GM21390 (cell line): ENCODE measurements around the gene GNA12.

ENCODE experiments used
- ATAC-seq: cut with Tn5 transposase; IDR thresholded peaks from one replicate; pipeline ENCODE4 v1.9.1; 2021; ENCODE audit not compliant: unreplicated experiment

Gene GNA12

GRCh38 chr7:2717293-2718261 lies 126.5 kb downstream of the GNA12 start:
- no peak for ATAC-seq

DNA sequence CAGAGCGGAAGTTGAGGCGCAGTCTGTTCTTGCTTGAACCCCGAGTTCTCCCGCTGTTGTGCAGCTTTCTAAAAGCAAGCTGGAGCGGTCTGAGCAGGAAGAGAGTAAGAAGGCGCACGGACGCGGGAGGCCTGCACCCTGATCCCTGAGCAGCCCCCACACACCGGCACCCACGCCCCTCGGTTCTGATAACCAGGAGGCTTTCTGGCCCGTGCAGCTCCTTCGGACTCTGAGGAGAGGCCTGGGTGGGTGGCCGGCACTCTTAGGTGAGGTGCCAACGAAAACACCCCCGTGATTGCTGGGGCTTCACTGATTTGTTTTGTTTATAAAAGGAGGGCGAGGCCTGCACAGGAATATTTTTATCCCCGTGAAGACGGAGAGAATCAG lies 127.2 kb downstream of the GNA12 start:
- no peak for ATAC-seq

DNA sequence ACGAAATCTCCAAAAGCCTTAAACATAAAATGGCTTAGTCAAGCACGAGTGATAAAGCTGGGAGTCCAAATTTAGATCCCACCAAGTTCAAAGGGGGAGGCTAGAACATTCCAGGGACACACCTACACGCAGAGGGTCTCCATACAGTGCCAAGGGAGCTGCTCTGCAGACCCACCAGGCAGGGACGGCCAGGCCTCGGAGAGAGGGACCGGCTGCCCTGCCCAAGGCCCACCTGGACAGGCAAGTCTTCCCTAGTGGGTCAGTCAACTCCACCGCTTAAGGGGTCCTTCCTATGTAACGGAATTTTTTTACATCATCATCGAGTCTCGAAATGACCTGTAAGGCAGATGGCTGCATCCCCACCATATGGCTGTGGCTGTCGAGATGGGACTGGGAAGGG lies 127.6 kb downstream of the GNA12 start:
- ATAC-seq: no peak

GRCh38 chr7:2715341-2716231 lies 128.5 kb downstream of the GNA12 start:
- no peak for ATAC-seq

DNA sequence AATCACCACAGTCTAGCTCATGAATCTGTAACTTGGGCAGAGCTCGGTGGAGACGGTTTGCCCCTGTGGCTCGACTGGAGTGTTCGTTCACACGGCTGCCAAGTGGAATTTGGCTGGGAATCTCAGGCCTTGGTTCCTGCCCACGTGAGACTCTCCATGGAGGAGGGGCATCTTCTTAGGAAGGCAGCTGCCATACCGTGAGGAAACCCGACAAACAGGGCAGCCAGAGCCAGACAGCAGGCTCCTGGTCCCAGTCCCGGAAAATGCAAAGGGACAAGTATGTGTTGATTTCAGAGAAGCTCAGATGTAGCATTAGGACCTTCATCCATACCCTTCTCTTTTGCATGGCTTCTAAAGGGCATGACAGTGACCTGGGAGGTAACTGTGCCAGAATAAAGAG lies 129.5 kb downstream of the GNA12 start:
- no peak for ATAC-seq

DNA sequence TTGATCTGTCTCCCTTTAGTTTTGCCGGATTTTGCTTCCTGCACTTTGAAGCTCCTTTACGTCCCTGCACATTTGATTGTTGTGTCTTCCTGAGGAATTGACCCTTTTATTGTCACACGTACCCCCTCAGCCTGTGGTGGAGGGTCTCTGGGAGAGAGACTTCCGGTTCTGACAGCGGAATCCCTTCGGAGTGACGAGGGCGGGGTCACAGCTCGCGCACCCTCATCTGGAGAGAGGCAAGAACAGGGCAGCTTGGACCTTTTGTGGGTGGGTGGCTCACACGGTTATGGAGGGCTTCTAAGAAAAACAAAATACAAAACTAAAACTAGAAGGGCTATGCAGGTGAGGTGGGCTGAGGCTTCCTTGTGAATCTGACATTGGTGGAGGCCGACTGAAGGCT lies 130.1 kb downstream of the GNA12 start:
- ATAC-seq: no peak

- ATAC-seq: no peak
Measured at GRCh38 chr7:2713370-2713769, 130.7 kb downstream of the GNA12 start.

- ATAC-seq: no peak
Measured at GRCh38 chr7:2711895-2712675, 132.0 kb downstream of the GNA12 start.

- no peak for ATAC-seq
Measured at GRCh38 chr7:2710901-2711551, 133.1 kb downstream of the GNA12 start.

DNA sequence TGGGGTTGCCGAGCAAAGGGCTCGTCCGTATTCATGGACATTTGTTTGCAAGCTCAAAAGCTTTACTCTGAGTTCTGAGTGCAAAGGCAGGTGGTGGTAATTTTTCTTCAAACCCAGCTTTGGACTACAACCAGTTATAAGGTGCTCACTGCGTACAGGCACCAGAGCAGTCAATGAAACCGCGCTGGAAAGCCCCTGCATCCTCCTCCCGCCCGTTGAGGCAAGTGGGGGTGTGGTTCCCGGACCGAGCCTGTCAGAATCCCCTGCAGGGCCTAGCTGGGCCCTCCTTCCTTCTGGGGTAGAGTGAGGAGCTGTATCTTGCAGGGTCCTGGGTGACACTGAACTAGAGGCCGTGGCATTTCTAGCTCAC lies 133.8 kb downstream of the GNA12 start:
- ATAC-seq: peak; percentile 61

DNA sequence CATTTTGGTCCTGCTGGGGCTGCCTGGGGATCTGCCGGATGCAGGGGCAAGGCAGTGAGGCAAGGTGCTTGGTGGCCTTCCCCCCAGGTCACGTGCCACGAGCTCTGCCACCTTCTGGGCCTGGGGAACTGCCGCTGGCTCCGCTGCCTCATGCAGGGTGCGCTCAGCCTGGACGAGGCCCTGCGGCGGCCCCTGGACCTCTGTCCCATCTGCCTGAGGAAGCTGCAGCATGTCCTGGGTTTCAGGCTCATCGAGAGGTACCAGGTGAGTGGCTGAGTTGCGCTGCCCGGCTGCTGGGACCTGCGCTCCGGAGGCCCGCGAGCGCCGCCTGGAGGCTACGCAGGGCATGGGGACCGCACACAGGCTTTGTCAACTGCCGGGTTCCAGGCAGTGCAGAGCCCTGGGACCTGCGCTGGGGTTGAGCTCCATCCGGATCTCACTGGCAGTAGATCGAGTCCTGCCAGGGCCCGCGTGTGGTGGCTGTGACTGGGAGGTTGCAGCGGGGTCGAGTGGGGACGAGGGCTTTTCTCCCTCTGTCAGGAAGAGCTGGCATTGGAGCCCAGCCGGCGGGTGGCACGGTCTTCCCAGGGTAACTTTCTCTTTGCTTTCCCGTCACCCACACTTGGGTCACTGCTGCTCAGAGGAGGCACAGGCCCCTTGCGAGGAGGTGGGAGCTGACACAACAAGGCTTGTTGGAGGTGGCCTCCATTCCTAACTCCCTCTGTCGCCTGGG lies 134.4 kb downstream of the GNA12 start:
- ATAC-seq: peak; percentile 78

DNA sequence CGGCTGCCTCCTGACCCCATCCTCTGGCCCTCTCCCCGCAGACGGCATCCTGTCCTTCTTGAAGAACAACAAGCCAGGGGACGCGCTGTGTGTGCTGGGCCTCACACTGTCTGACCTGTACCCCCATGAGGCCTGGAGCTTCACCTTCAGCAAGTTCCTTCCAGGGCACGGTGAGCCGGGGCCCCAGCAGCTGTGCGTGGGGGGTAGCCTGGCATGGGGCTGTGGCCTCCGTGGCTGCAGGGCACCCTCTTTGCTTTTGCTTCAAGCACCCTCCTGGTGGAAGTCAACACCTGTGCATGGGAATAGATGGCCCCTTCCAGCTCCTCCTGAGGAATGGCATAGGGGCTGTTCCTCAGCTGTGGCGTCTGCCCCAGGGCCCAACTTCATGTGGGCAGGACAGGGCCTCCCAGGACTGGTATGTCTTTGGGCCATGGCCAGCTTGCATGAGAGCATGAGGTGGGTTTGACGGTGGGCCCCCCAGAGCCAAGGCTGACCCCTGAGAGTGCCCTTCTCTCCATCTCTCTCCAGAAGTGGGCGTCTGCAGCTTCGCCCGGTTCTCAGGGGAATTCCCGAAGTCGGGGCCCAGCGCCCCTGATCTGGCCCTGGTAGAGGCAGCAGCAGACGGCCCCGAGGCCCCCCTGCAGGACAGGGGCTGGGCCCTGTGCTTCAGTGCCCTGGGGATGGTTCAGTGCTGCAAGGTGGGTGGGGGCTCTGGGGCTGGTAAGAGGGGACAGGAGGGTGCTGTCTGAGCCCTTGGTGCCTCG lies 135.4 kb downstream of the GNA12 start:
- no peak for ATAC-seq

DNA sequence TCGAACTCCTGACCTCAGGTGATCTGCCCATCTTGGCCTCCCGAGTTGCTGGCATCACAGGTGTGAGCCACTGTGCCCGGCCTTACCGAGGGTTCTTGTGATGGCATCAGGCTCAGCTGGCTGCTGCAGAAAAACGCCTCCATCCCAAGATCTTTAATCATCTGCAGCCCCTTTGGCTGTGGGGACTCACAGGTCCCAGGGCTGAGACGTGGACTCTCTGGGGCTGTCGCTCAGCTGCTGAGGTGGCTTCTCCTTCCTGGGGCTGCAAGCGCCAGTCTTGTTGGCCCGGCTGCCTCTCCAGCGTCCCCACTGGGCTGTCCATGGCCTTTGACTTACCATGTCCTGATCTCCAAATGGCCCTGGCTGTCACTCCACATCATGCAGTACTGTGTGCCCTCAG lies 136.1 kb downstream of the GNA12 start:
- no peak for ATAC-seq

- no peak for ATAC-seq
Measured at GRCh38 chr7:2707481-2707880, 136.6 kb downstream of the GNA12 start.

DNA sequence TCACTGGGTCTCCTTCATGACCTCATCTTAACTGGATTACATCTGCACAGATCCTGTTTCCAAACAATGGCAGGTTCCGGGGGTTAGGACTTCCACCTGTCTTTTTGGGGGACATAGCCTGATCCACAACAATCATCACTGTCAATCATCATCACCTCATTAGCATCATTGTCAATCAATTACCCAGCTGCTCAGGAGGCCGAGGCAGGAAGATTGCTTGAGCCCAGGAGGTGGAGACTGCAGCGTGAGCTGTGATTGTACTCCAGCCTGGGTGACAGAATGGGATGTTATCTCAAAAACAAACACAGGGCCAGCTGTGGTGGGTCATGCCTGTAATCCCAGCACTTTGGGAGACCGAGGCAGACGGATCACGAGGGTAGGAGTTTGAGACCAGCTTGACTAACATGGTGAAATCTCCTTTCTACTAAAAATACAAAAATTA lies 137.4 kb downstream of the GNA12 start:
- no peak for ATAC-seq

DNA sequence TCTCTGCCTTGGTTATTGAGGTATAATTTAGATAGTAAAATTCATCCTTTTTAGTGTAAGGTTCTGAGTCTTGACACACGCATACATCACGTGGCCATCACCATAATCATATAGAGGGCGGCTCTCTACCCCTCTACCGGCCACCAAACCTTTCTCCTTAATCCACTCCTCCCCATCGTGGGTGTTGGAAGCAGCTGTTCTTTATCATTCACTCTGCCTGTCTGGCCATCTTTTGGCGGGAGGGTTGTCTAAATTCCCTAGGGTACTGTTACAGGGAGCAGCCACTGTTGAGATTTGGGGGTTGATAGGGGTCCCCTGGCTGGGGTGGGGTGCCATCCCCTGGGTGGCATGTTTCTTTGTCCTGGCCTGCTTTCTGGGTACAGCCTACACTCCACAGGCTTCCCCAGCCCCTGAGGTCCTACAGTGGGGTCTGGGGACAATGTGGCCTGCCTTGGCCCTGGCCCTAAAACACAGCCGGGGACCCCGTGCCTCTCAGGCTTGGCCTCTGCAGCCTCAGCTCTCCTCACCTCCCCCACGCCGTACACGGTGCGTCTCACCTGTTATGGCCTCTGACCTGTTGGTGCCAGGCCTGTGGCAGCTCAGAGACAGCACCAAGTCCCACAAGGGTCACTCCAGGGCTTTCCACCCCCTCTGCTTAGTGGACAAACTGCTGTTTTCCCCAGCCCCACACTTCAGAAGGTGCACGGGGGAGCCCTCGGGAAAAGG lies 138.6 kb downstream of the GNA12 start:
- no peak for ATAC-seq

GRCh38 chr7:2702594-2702957 lies 141.5 kb downstream of the GNA12 start:
- ATAC-seq: no peak

- no peak for ATAC-seq
Measured at GRCh38 chr7:2701832-2702593, 142.1 kb downstream of the GNA12 start.
